Ammon's horn (tissue), 1 donor: ENCODE measurements around the gene SCGB1D2.
A peak's percentile ranks its signal among the peaks of the same experiment; 100 is the strongest.
"Not testable (repeated sequence)": the region's sequence is repeated elsewhere in the genome, so short reads cannot be mapped to it uniquely, and the experiment has no call there.

Source experiments
- DNase-seq: peaks from one replicate; pipeline ENCODE4 v3.0.0-alpha.2; 2016; ENCODE audit warnings: low spot score

The SCGB1D2 gene

GRCh38 chr11:62242021-62242420 lies at the start of gene SCGB1D2:
SCGB1D2 (plus strand) TSS chr11:62242239; CDS start chr11:62242308, 69 bp downstream.
- DNase-seq = peak; percentile 32

GRCh38 chr11:62193952-62194351 lies 48.1 kb upstream of the SCGB1D2 start:
- no peak for DNase-seq

- not testable (repeated sequence) for DNase-seq
These were observed 47.0 kb upstream of the SCGB1D2 start for GRCh38 chr11:62195010-62195409.

- no peak for DNase-seq
These were observed 46.1 kb upstream of the SCGB1D2 start for GRCh38 chr11:62195945-62196344.

- DNase-seq = not testable (repeated sequence)
These were observed 44.6 kb upstream of the SCGB1D2 start for GRCh38 chr11:62197400-62197799.

GRCh38 chr11:62201376-62201775 lies 40.7 kb upstream of the SCGB1D2 start:
- no peak for DNase-seq

GRCh38 chr11:62202910-62203309 lies 39.1 kb upstream of the SCGB1D2 start:
- DNase-seq = no peak

- DNase-seq = no peak
These were observed 37.6 kb upstream of the SCGB1D2 start for GRCh38 chr11:62204430-62204829.

GRCh38 chr11:62205441-62205840 lies 36.6 kb upstream of the SCGB1D2 start:
- DNase-seq = no peak

GRCh38 chr11:62206276-62207066 lies 35.6 kb upstream of the SCGB1D2 start:
- DNase-seq = not testable (repeated sequence)

GRCh38 chr11:62208785-62209144 lies 33.3 kb upstream of the SCGB1D2 start:
- DNase-seq = peak; percentile 23

- DNase-seq = no peak
These were observed 24.8 kb upstream of the SCGB1D2 start for GRCh38 chr11:62217191-62217748.

- DNase-seq = no peak
These were observed 20.5 kb upstream of the SCGB1D2 start for GRCh38 chr11:62221498-62221897.

GRCh38 chr11:62223095-62223494 lies 18.9 kb upstream of the SCGB1D2 start:
- no peak for DNase-seq

- DNase-seq = no peak
These were observed 8.3 kb upstream of the SCGB1D2 start for GRCh38 chr11:62233730-62234129.

- DNase-seq = no peak
These were observed 5.9 kb upstream of the SCGB1D2 start for GRCh38 chr11:62236187-62236586.

- no peak for DNase-seq
These were observed 4.5 kb upstream of the SCGB1D2 start for GRCh38 chr11:62237499-62237898.

- no peak for DNase-seq
These were observed 3.9 kb upstream of the SCGB1D2 start for GRCh38 chr11:62238151-62238550.

- DNase-seq = no peak
These were observed 944 bp upstream of the SCGB1D2 start for GRCh38 chr11:62241095-62241494.

- no peak for DNase-seq
These were observed 3.3 kb downstream of the SCGB1D2 start for GRCh38 chr11:62245271-62245753.

GRCh38 chr11:62251698-62252097 lies 9.7 kb downstream of the SCGB1D2 start:
- DNase-seq = no peak

GRCh38 chr11:62253999-62254542 lies 12.0 kb downstream of the SCGB1D2 start:
- DNase-seq = no peak

- no peak for DNase-seq
These were observed 14.2 kb downstream of the SCGB1D2 start for GRCh38 chr11:62256281-62256680.
